ENCODE results near the gene BSX. TPM values are rescaled to one million over a fixed set of nuclear protein-coding genes. Genes with fewer than 3 reads are reported as not detected.
A peak's percentile ranks its signal among the peaks of the same experiment; 100 is the strongest.

The BSX gene
- polyA plus RNA-seq, 3 donors, result not detected

DNA sequence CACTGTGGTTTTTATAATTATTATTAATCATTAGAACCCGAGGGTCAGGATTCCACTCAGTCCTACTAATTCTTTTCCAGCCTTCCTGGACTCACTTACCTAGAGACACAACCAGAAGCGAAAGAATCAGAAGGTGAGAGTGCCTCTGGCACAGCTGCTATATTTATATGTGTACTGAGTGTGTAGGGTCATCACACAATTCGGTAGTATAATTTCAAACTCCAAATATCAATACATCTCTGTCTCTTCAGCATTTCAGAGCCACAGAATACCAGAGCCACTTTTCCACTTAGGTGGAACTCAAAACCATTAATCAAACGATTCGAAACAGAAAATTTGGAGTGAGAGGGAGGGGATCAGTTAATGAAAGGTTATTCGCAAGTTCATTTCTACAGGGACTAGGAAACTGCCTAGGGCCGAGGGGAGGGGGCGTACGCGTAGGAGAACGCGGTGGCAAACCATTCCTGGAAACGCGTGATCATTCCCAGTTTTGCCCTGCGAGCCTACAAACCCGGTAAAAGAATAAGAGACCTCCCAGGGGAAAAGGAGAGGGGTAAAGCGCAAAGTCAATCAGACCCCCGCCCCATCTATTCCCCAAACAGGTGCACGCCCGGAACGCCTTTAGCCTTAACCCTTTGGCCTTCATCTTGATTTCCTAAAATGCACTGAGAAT, 5.4 kb downstream of the BSX start:
- Histone ChIP-seq H3K27me3 (ENCODE audit: control insufficient read depth in 2 of 2, insufficient read depth in 2 of 2, low read length in 2 of 2) (peaks cover 81 to 89% of the 10 kb centered on the region in 2 donors), H3K9me3 (replicated peaks in 1 of 2; ENCODE audit: control insufficient read depth in 1 of 2, insufficient read depth in 1 of 2, low read length in 2 of 2) (peaks cover 0 to 45% of the 10 kb centered on the region in 2 donors), H3K27ac (ENCODE audit: low read depth in 1 of 2, low read length in 2 of 2) (no peak overlapping the region), H3K36me3 (replicated peaks in 1 of 2; ENCODE audit: control insufficient read depth in 1 of 2, insufficient read depth in 2 of 2, low read length in 2 of 2) (no peaks in the 10 kb centered on the region), H4K20me1 (ENCODE audit: insufficient read depth, low read length) (no peaks in the 10 kb centered on the region), H3K79me2 (ENCODE audit: insufficient read depth, low read length) (no peaks in the 10 kb centered on the region), H3K4me2 (replicated peaks; ENCODE audit: extremely low read depth, low read length, poor library complexity, severe bottlenecking) (no peak overlapping the region), H2AFZ (ENCODE audit: insufficient read depth, low read depth, low read length, poor library complexity, severe bottlenecking) (no peak overlapping the region), H3K4me3 (replicated peaks in 1 of 3; ENCODE audit: low read depth in 2 of 3, low read length in 3 of 3) (no peak overlapping the region), H3K9ac (ENCODE audit: insufficient read depth, low read length, poor library complexity, severe bottlenecking) (no peak overlapping the region), H3K4me1 (ENCODE audit: control insufficient read depth in 1 of 2, insufficient read depth in 2 of 2, low read length in 2 of 2) (no peaks in the 10 kb centered on the region)
- Mint-ChIP-seq H3K4me3 (peak overlapping the region; percentile 24 to 77), H3K27me3 (ENCODE audit: low read depth in 3 of 3) (peaks cover 85 to 97% (median 86%) of the 10 kb centered on the region in 3 donors), H3K9me3 (peaks cover 0 to 30% (median 12%) of the 10 kb centered on the region in 7 donors), H3K4me1 (peaks cover 5% of the 10 kb centered on the region), H3K27ac (no peak overlapping the region), H3K36me3 (peaks cover 6 to 10% of the 10 kb centered on the region in 2 donors)
- no peak for DNase-seq
- no peak for TF ChIP-seq CTCF (IDR thresholded peaks at IDR 0.05)
- 16% methylated on average over 8 of the region's 21 CpGs for WGBS (ENCODE audit: insufficient coverage)
- intact Hi-C loops (cut with micrococcal nuclease), result no loop called here

- no peak overlapping the region for H3K4me3 ChIP-seq (replicated peaks in 1 of 3; ENCODE audit: low read depth in 2 of 3, low read length in 3 of 3)
- H4K20me1 ChIP-seq (ENCODE audit: insufficient read depth, low read length), result no peaks in the 10 kb centered on the region
- H2AFZ ChIP-seq (ENCODE audit: insufficient read depth, low read depth, low read length, poor library complexity, severe bottlenecking), result no peak overlapping the region
- H3K27me3 ChIP-seq (ENCODE audit: control insufficient read depth in 2 of 2, insufficient read depth in 2 of 2, low read length in 2 of 2), result peaks cover 19 to 28% of the 10 kb centered on the region in 2 donors
- Mint-ChIP-seq H3K4me3 (no peak overlapping the region), H3K9me3 (peaks cover 0 to 5% (median 1%) of the 10 kb centered on the region in 7 donors), H3K36me3 (no peaks in the 10 kb centered on the region), H3K4me1 (no peaks in the 10 kb centered on the region), H3K27me3 (ENCODE audit: low read depth in 3 of 3) (peaks cover 19 to 40% (median 22%) of the 10 kb centered on the region in 3 donors), H3K27ac (no peak overlapping the region)
- no peak for DNase-seq
- no peak for TF ChIP-seq CTCF (IDR thresholded peaks at IDR 0.05)
- WGBS (ENCODE audit: insufficient coverage), result no CpG with 5 or more reads among the region's 4 CpGs
- no peaks in the 10 kb centered on the region for H3K9me3 ChIP-seq (replicated peaks in 1 of 2; ENCODE audit: control insufficient read depth in 1 of 2, insufficient read depth in 1 of 2, low read length in 2 of 2)
- H3K79me2 ChIP-seq (ENCODE audit: insufficient read depth, low read length), result no peaks in the 10 kb centered on the region
- no peak overlapping the region for H3K9ac ChIP-seq (ENCODE audit: insufficient read depth, low read length, poor library complexity, severe bottlenecking)
- H3K4me1 ChIP-seq (ENCODE audit: control insufficient read depth in 1 of 2, insufficient read depth in 2 of 2, low read length in 2 of 2), result no peaks in the 10 kb centered on the region
- H3K4me2 ChIP-seq (replicated peaks; ENCODE audit: extremely low read depth, low read length, poor library complexity, severe bottlenecking), result no peak overlapping the region
- no peaks in the 10 kb centered on the region for H3K36me3 ChIP-seq (replicated peaks in 1 of 2; ENCODE audit: control insufficient read depth in 1 of 2, insufficient read depth in 2 of 2, low read length in 2 of 2)
- H3K27ac ChIP-seq (ENCODE audit: low read depth in 1 of 2, low read length in 2 of 2), result no peak overlapping the region
- intact Hi-C loops (cut with micrococcal nuclease), result no loop called here
Measured at GRCh38 chr11:122963961-122964360, 17.7 kb downstream of the BSX start.

All from CD14-positive monocyte (primary cell).